Kidney epithelial cell (primary cell): ENCODE data around the gene TTI1. TPM values are rescaled to one million over a fixed set of nuclear protein-coding genes. Genes with fewer than 3 reads are reported as not detected.

Experiments
- DNase-seq: peaks from one replicate; pipeline ENCODE4 v3.0.0-alpha.2; 2010; ENCODE audit warnings: low read depth
- H3K27me3 ChIP-seq: 2 replicates; pipeline ENCODE4 v1.6.0; 2011; ENCODE audit warnings: low read length; ENCODE audit not compliant: control insufficient read depth, insufficient read depth
- H3K36me3 ChIP-seq: 2 replicates; pipeline ENCODE4 v1.5.1; 2011; ENCODE audit warnings: low read length; ENCODE audit not compliant: control insufficient read depth, insufficient read depth
- H3K4me3 ChIP-seq: 2 replicates; pipeline ENCODE4 v1.5.1; 2011; ENCODE audit warnings: low read depth, mild to moderate bottlenecking, control low read depth, low read length
- total RNA-seq: library from RNA; depleted of rRNA; stranded (reverse); fragments of >200 nt; gene quantifications from 2 replicates; pipeline ENCODE4 v1.2.3, GENCODE V29; 2015
- TF ChIP-seq, protein P1 (sequence below): IDR thresholded peaks from 2 replicates; pipeline ENCODE4 v1.5.1; 2011; ENCODE audit warnings: mild to moderate bottlenecking, moderate library complexity, low read length, control low read depth, inconsistent platforms; ENCODE audit not compliant: insufficient read depth, poor library complexity, severe bottlenecking

TTI1 gene
- total RNA-seq, 1 donor from 2014 or later = 18.8 TPM

DNA sequence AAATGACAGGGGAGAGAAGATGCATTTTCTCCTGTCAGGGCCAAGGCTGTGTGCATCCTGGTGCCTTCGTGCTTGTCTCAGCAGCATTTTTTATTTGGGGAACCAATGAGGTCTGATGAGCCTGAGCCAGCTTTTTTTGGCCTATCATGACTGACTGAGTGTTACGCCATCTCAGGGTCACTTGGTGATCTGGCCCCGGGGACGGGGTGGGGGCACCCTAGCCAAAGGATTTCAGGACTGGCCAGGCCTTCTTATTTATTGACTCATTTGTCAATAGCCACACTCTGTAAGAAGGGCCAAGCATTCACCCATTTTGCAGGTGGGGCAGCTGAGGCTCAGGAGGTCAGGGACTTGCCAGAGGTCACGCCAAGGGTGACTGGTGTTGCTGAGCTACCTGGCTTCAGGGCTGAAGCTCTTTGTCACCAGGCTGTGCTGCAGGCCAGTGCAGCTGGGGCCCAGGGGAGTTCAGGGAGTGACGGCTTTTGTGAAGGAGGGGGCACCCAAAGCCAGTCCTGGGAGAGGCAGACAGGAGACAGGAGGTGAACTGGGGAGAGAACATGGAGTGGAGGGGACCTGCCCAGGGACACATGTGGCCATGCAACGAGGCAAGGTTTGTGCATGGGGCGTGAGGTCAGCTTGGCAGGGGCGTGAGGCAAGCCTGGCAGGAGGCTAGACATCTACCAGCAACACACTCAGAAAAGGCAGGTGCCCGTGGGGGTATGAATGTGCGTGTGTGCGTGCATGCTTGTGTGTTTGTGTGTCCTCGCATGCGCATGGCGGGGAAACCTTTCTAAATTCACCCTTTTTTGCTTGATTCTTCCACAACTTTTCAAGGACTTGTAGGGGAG lies 99.2 kb downstream of the TTI1 start:
- peaks cover 19% of the 10 kb centered on the region for H3K27me3 ChIP-seq
- TF ChIP-seq, protein P1, sequence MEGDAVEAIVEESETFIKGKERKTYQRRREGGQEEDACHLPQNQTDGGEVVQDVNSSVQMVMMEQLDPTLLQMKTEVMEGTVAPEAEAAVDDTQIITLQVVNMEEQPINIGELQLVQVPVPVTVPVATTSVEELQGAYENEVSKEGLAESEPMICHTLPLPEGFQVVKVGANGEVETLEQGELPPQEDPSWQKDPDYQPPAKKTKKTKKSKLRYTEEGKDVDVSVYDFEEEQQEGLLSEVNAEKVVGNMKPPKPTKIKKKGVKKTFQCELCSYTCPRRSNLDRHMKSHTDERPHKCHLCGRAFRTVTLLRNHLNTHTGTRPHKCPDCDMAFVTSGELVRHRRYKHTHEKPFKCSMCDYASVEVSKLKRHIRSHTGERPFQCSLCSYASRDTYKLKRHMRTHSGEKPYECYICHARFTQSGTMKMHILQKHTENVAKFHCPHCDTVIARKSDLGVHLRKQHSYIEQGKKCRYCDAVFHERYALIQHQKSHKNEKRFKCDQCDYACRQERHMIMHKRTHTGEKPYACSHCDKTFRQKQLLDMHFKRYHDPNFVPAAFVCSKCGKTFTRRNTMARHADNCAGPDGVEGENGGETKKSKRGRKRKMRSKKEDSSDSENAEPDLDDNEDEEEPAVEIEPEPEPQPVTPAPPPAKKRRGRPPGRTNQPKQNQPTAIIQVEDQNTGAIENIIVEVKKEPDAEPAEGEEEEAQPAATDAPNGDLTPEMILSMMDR = no peak
- H3K36me3 ChIP-seq = no peaks in the 10 kb centered on the region
- no peak for DNase-seq
- no peak overlapping the region for H3K4me3 ChIP-seq

Other genes with a start within 250 kb of the TTI1 start
- 0.46 and 1.6 TPM in 2 replicates for gene VSTM2L, start 130.3 kb downstream of the TTI1 start, total RNA-seq
- 12.7 and 21.1 TPM in 2 replicates for gene RPRD1B, start 290 bp upstream of the TTI1 start, total RNA-seq
- 115 and 135 TPM in 2 replicates for gene TGM2, start 131.8 kb upstream of the TTI1 start, total RNA-seq
- 1.4 and 2.1 TPM in 2 replicates for gene KIAA1755, start 227.3 kb upstream of the TTI1 start, total RNA-seq